ENCODE measurements around the gene ABLIM2.

GRCh38 chr4:7976634-7977033 lies 182.0 kb downstream of the ABLIM2 start:
- TF ChIP-seq CTCF (IDR thresholded peaks at IDR 0.05): no peak
- TF ChIP-seq EZH2 (IDR thresholded peaks at IDR 0.05; ENCODE audit: borderline replicate concordance, insufficient read depth, low read depth, low read length, poor library complexity, severe bottlenecking): no peak
